Calu3 (cell line): ENCODE results near the gene SNX6. TPM values are rescaled to one million over a fixed set of nuclear protein-coding genes. Genes with fewer than 3 reads are reported as not detected.
"Not testable (repeated sequence)": the region's sequence is repeated elsewhere in the genome, so short reads cannot be mapped to it uniquely, and the experiment has no call there.

Experiments
- BruUV-seq: library from RNA; stranded (reverse); fragments of 400-500 nt; replicated peaks from 2 replicates; lab custom pipeline; 2021; lab: Mats Ljungman, UMichigan
- CTCF ChIA-PET: fragments of 300-600 bp; sonication (Branson Sonifier 250); formaldehyde crosslinking; loops from one replicate; lab custom pipeline; 2022; ENCODE audit warnings: antibody characterized with exemption; lab: Charles Lee
- DNase-seq: peaks from one replicate; pipeline ENCODE4 v3.0.0; 2022
- H3K27ac Mint-ChIP-seq: one replicate; pipeline ENCODE4 v1.8.0; 2022; ENCODE audit warnings: mixed read lengths; ENCODE audit not compliant: unreplicated experiment
- H3K27me3 Mint-ChIP-seq: one replicate; pipeline ENCODE4 v1.8.0; 2022; ENCODE audit warnings: mixed read lengths; ENCODE audit not compliant: unreplicated experiment
- H3K36me3 Mint-ChIP-seq: one replicate; pipeline ENCODE4 v1.8.0; 2022; ENCODE audit warnings: mild to moderate bottlenecking, moderate library complexity, mixed read lengths; ENCODE audit not compliant: insufficient read depth, unreplicated experiment
- H3K4me1 Mint-ChIP-seq: one replicate; pipeline ENCODE4 v1.8.0; 2022; ENCODE audit warnings: mild to moderate bottlenecking, low read depth, mixed read lengths; ENCODE audit not compliant: unreplicated experiment
- H3K4me3 Mint-ChIP-seq: one replicate; pipeline ENCODE4 v1.8.0; 2022; ENCODE audit warnings: mild to moderate bottlenecking, low read depth, moderate library complexity, mixed read lengths; ENCODE audit not compliant: unreplicated experiment
- H3K9me3 Mint-ChIP-seq: one replicate; pipeline ENCODE4 v1.8.0; 2022; ENCODE audit warnings: low read depth, mixed read lengths; ENCODE audit not compliant: unreplicated experiment
- CTCF ChIP-seq: fragments of 200-600 bp; IDR thresholded peaks from one replicate; pipeline ENCODE4 v1.8.0; 2022; ENCODE audit warnings: antibody characterized with exemption; ENCODE audit not compliant: unreplicated experiment
- intact Hi-C: fragments of 100-400 bp; cut with micrococcal nuclease; formaldehyde crosslinking; loops from one replicate; pipeline ENCODE4 v1.10.0; 2022; ENCODE audit not compliant: unreplicated experiment
- total RNA-seq: library from RNA; stranded (reverse); gene quantifications from 2 replicates; pipeline ENCODE4 v1.2.3, GENCODE V29; 2022

SNX6 gene
- total RNA-seq, 1 experiment from 2014 or later: 59.2 TPM

- Mint-ChIP-seq H3K9me3 (no peaks in the 10 kb centered on the region), H3K27me3 (no peaks in the 10 kb centered on the region), H3K4me1 (peaks cover 29% of the 10 kb centered on the region), H3K27ac (peak overlapping the region; percentile 75), H3K4me3 (no peak overlapping the region), H3K36me3 (no peaks in the 10 kb centered on the region)
- intact Hi-C loops: no loop called here
- peak; percentile 54 for DNase-seq
- TF ChIP-seq CTCF: no peak
- BruUV-seq: no TSS peak
- CTCF ChIA-PET: interaction anchor here (0.5 to 1.1 kb wide), 4 partner anchors 19 to 82 kb away, joined by 3 to 5 read pairs (median 4); no protein-coding TSS in a partner anchor
These were observed 21.0 kb upstream of the SNX6 start for GRCh38 chr14:34650786-34651584.

GRCh38 chr14:34650006-34650405 lies 20.1 kb upstream of the SNX6 start:
- BruUV-seq, intact Hi-C loops, H3K27me3 Mint-ChIP-seq, H3K36me3 Mint-ChIP-seq, H3K9me3 Mint-ChIP-seq, DNase-seq, H3K4me3 Mint-ChIP-seq: not testable (repeated sequence)
- peaks cover 29% of the 10 kb centered on the region for H3K4me1 Mint-ChIP-seq
- peak overlapping the region; percentile 75 for H3K27ac Mint-ChIP-seq
- CTCF ChIA-PET: interaction anchor here (1.2 kb wide), 1 partner anchor 205 kb away, joined by 3 read pairs; no protein-coding TSS in a partner anchor

- Mint-ChIP-seq H3K4me3 (no peak overlapping the region), H3K27me3 (no peaks in the 10 kb centered on the region), H3K27ac (no peak overlapping the region), H3K4me1 (peaks cover 29% of the 10 kb centered on the region), H3K9me3 (no peaks in the 10 kb centered on the region), H3K36me3 (no peaks in the 10 kb centered on the region)
- BruUV-seq: no TSS peak
- intact Hi-C loops: no loop called here
- CTCF ChIA-PET: interaction anchor here (1.2 kb wide), 1 partner anchor 206 kb away, joined by 3 read pairs; no protein-coding TSS in a partner anchor
- TF ChIP-seq CTCF: no peak
- DNase-seq: no peak
These were observed 19.4 kb upstream of the SNX6 start for GRCh38 chr14:34649344-34649743.

GRCh38 chr14:34646570-34647255 lies 16.8 kb upstream of the SNX6 start:
- CTCF ChIA-PET: interaction anchor here (0.5 kb wide), 1 partner anchor 292 kb away, joined by 3 read pairs; no protein-coding TSS in a partner anchor
- H3K27ac Mint-ChIP-seq: no peak overlapping the region

More at GRCh38 chr14:34646570-34647255, 16.8 kb upstream of the SNX6 start:
- DNase-seq: no peak
- Mint-ChIP-seq H3K4me1 (peaks cover 29% of the 10 kb centered on the region), H3K27me3 (no peaks in the 10 kb centered on the region), H3K4me3 (no peak overlapping the region), H3K9me3 (no peaks in the 10 kb centered on the region), H3K36me3 (no peaks in the 10 kb centered on the region)
- TF ChIP-seq CTCF: no peak
- intact Hi-C loops: no loop called here
- BruUV-seq: no TSS peak
